Measurements from ENCODE around the gene LBP.

GRCh38 chr20:38324159-38324558, 22.1 kb upstream of the LBP start:
- no peak for TF ChIP-seq TAF1 (IDR thresholded peaks at IDR 0.05; ENCODE audit: borderline replicate concordance, low read depth, low read length)
- no peak for TF ChIP-seq POLR2A (IDR thresholded peaks at IDR 0.05; ENCODE audit: low read depth, low read length)
